Amniotic epithelial cell (primary cell): ENCODE measurements around the gene ITPRID2.

Experiments
- DNase-seq: peaks from one replicate; pipeline ENCODE4 v3.0.0-alpha.2; 2010; ENCODE audit warnings: low read depth

ITPRID2 gene

DNA sequence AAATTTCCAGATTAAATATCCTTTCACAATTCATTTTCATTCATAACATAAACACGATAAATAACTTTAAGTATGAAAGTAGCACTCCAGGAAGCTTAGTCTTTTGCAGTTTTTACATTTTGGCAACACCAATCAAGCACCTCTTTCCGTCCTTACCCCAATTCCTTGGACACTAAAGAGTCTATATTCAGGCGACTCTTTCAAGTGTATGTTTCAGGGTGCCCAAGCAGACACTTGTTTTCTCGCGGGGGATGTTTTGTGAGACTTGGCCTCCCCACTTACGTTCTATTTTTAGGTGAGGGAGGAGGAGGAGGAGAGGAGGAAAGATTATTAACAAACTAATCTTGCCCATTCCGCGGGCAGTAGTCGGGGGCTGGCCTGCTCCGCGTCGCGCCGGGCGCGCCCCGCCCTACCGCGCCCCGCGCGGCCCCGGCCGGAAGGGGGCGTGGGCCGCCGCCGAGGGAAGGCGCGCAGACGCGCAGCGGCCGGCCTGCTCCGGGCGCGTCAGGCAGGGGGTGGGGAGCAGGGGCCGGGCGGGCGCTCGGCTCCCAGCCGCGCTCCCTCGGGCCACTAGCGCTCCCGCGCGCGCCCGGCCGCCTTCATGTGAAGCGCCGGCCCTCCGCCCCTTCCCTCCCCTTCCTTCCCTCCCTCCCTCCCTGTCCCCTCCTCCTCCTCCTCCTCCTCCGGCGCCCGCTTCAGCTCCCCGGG, at the start of gene ITPRID2:
ITPRID2 (plus strand) TSS at position 473 of the 708 bp plus-strand sequence. CDS start 337 bp downstream, outside the sequence.
- peak; percentile 85 for DNase-seq

DNA sequence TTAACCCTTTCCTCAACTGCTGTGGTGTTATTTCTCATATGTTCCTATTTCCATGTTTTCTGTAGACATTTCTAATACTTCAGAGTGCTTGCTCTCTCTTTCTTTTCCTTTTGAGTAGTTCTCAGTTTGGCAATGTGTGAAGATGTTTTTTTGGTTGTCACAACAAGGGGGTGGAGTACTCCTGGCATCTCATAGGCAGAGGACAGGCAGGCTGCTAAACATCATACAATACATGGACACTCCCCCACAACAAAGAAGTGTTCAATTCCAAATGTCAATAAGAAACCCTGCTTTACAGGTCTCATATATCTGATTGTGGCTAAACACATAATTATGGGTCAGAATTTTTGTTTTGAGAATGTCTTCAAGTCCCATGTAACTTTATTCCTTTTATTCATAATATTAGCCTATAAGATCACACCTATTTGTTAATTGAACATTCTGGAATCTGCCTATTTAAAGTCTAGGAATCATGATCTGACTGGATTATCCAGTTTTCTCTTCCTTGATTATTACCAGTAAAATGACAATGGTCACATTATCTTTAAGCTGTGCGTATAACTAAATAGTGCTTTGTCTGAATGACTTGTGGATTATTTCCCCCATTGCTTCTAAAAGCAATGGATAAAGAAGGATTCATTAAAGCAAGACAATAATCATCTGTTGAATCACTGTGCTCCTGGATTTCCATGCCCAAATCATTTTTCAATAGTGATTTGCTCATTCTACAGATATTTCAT, 46.8 kb upstream of the ITPRID2 start:
- DNase-seq: no peak

DNA sequence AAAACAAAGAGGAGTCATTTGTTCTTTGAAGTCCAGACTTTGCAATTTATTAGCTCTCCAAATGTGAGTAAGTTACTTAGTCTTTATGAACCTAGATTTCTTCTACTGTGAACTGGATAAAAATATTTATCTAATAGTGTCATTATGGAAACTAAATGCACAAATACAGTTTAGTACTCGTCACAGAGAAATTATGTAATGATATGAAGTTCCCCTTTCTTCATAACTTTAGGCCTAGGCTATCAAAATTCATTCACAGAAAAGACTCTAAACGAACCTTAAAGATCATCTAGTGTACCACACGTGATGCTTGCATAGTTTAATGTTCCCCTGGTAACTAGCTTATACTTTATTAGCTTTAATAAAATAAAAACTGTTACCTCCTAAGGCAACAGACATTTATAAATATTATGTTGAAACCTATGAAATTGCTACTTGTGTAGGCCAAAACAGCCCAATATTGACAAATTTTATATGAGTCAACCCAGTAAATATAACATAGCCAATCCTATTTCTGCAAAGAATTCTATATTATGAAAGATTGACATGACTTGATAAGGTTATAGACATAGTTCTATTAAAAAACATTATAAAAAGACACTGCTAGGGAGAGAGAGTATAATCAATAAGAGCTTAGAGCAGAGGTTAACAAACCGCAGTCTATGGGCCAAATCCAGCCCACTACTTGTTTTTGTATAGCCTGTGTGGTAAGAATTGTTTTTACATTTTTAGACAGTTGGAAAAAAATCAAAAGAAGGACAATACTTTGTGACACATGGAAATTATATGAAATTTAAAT, 44.9 kb upstream of the ITPRID2 start:
- peak; percentile 4 for DNase-seq

DNA sequence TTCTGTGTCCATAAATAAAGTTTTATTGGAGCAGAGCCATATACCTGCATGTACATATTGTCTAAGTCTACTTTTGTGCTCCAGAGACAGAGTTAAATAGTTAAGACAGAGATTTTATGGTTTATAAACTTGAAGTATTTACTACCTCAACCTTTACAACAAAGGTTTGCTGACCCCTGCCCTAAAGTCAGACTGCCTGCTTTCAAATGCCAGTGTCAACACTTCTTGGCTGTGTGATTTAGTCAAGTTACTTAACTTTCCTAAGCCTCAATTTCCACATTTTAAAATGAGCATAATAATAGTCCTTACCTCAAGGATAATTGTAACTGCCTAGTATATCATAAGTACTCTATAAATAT, 44.4 kb upstream of the ITPRID2 start:
- DNase-seq: no peak

DNA sequence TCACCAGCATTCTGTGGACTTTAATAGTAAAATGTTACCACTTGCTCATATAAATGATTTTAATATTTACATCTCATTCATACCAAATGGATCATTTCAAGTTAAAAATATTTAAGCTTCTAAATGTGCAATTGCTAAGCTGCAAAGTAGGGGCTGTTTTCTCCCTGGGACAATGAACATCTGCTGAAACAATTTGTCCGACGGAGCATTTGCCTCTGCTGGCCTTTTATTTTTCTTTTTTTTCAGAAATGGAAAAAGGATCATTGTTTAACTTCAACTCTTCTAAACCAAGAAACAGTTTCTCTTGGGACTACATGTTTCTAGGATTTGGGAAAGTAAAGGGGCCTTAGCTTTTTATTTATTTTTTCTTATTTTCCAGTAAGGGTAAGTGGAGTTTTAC, 43.8 kb upstream of the ITPRID2 start:
- no peak for DNase-seq

DNA sequence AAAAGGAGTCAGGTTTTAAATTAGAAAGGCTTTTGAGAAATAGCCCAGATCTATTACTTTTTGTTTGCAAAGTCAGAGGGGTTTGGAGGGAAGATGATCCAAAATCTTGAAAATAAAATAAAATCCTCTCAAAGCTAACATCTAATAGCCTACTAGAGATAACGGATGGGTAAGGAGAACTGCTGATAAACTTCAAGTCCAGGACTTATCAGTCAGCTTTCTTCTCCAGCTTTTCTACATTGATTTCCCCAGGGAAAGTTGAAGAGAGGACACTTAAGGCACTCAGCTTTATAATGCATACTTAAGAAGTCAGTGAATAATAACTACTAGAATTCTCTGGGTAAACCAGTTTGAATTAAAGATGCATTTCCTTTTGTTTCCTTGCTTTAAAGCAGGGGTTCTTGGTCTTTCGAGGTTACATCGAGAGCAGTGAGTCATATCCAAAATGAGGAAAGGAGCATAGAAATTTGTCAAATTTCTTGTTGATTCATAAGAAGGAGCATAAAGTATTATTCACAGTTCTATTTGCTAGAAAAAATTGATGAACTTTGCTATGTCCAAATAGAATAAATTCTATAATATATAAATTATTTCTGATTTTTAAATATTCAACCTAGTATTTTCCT, 43.2 kb upstream of the ITPRID2 start:
- DNase-seq: no peak

DNA sequence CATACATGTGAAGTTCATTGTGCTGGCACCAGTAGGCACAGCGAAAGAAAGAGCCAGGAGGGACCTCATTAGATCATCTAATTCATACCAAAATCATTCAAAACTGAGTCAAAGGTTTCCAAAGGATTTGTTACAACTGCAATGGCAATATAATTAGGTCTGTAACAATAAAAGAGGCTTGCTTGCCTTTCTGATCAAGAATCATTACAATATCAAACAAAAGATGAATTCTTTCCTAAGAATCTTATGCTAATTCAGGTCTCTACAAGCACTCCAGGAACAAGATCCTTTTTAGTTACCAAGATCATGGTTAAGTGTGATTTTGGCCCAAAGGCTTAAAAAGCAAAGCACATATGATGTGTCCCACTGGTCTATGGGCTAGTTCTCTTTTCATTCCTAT, 41.9 kb upstream of the ITPRID2 start:
- no peak for DNase-seq

DNA sequence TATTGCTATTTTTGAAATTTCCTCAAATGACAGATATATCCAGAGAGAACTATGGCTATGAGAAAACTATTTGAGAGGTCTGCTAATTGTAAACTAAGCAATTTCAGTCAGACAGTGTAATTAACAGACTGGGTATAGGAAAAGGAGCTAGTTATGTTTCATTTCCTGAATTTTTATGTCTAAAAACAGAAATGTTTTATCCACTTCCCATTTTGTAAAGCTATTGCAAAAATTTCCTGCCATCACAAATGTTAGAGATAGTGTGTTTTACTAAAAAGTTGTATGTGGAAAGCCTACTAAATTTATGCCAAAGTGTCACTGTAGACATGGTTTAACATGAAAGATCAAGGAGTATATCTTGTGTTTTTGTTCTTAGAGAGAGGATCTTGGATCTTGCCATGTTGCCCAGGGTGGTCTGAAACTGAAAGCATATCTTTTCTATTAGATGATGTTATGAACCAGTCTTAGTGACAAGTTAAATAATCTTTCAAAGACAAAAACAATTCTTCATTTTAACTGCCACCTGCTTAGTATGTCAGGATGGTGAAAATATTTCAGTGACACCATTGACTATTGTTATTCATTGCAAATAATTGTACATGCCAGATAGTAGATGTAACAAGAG, 40.5 kb upstream of the ITPRID2 start:
- no peak for DNase-seq

DNA sequence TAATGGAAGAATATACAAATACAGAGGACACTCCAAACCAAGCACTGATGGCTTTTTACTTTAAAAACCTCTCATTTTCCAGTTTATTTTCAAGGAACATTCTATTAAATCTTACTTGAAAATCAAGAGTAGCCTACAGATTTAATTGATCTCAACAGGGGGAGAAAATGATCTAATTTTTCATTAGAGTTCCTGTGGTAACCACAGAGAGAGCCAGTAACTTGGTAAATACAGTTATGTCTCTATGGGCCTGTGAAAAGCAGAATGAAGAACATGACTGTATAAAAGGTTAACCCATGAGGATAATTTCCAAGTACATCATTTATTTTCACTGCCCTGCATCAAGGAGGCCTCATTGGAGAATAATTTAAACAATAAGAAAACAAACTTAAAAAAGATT, 39.8 kb upstream of the ITPRID2 start:
- DNase-seq: no peak

DNA sequence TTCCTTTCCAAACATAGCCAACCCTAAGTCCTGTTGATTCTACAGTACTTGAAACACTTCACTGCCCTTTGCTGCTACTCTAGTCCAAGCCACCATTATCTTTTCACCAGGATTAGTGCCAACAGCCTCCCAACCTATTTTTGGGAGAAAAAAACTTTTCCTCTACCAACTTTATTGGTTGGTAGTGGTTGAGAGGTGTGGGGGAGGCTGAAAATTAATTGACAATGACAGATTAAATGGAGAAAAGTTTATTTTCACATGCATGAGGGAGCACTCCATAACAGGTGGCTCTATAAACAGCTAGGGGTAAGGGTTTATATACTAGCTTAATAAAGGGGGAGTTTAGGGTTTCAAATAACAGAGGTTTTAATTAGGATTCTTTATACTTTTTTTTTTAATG, 37.8 kb upstream of the ITPRID2 start:
- DNase-seq: no peak

DNA sequence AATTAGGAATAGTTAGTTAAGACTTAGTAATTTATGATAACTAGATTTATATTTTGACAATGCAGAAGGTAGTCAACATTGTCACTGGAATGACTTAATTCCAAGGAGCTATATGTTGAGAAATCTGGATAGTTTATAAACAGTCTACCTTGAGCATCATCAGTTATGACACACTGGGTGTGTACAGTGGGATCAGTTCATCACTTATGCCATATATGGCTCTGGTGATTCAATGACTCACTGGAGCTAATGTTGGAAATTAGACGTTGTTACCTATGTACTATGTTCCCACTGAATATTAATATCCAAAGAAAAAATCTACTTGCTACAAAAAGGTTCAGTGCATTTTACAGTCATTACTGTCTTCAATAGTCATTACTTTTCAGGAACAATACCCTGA, 34.0 kb upstream of the ITPRID2 start:
- DNase-seq: peak; percentile 28

DNA sequence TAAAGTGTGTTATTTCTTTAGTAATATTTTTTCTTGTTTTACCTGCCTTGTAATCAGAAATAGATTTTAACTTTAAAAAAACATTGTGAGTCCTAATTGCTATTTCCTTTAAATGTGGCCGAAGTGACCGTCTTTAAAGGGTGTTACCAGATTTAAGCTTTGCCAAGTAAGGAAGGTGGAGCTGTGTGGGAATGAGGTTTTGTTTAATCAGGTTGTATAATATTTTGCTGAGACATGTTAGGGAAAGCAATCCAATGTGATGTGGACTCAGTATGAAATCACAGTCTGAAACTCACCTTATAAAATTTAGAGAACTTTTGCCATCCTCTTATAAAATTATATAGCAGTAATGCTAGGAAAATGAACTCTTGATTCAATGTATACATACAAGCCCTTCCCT, 32.9 kb upstream of the ITPRID2 start:
- DNase-seq: no peak

DNA sequence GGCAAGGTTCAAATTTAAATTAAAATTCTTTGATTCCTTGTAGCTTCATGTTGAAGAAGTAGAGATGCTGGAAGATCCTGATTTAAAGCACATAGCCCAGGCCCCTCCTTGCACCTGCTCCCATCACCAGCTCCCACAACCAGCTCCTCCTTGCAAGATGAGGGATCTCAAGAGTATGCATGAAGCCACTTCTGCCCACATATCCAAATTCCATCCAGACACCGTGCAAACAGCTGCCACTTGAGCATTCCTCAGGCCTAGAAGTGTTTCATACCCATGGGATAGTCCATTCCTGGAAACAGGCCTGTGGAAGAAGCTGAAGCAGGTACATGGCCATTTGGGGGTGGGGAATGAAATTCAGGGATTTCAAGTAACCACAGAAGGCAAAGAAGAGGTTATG, 32.4 kb upstream of the ITPRID2 start:
- no peak for DNase-seq

DNA sequence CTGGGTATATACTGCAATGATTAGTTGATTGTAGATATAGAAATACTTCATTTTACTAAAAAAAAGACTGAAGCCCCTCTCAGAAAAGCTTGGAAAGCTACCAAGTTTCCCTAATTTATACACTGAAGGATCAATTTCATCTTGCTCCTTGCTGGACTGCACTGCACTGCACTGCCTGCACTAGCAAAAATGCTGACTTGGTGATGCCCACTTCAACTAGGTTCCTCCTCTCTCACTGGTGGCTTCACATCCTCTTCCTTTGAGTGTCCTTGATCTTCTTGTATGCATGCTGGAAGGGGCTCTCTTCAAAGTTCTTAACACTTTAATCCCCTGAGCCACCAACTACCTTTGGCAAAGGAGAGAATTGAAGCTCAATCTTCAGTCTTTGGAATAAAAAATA, 31.7 kb upstream of the ITPRID2 start:
- DNase-seq: no peak

DNA sequence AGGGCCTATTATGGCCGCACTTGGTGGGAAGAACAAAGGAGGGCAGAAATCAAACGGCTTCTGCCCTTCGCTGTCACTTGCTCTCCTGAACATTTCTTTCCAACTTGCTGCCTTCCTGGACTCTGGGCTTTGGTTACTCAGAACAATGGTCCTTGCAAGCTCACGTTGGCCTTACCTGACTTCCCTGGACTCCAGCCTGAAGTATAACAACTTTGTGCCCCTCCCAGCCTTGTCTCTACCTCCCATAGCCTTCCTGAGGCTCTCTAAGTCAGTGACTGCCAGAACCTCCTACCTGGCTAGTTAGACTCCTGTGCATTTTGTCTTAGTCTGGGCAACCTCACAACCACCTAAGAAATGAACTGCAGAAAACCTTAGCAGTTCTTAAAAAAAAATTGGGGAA, 30.2 kb upstream of the ITPRID2 start:
- DNase-seq: no peak

DNA sequence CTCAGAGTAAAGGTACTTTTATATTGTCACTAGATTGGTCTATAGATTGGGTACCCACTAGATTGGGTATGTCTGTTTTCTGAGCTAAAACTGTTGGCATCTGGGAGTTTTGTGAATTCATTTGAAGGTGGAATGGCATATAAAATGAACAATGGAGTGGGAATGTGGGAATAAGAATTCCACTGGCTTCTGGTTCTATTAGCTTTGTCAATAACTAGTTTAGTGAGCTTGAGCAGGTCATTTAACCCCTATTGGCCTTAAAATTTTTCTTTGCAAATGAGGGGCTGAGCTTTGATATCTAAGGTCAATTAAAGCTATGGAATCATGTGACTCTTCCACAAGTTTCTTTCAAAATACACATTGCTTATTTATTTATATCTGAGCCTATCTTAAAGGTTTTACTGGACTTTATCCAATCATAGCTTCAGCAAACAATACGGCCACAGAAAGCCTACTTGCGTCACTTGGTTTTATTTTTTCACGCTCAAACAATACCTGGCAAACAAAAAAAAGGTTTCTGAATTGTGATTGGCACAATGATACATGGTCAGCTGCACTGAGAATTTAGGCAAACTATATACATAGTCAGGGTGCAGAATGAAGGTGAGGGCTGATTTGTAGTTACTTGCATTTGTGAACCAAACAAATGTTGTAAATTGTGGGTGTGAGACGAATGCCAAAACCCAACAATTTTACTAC, 28.8 kb upstream of the ITPRID2 start:
- DNase-seq: no peak

DNA sequence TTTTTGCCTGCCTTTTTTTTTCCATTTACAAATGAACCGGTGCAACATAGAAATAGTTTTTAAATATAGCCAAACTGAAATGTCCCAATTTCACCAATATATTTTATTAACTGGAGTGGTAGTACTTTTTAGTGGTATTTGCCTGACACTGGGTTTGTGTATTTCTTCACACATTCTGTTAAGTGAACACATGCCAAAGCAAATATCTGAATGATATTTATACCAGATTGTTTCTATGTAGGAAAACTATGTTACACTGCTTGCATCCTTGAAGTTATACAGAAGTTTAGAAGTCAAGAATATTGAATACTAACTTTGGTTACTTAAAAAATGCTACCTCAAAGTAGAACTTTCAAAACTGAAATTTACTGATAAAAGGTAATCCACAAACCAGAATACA, 19.4 kb upstream of the ITPRID2 start:
- no peak for DNase-seq

DNA sequence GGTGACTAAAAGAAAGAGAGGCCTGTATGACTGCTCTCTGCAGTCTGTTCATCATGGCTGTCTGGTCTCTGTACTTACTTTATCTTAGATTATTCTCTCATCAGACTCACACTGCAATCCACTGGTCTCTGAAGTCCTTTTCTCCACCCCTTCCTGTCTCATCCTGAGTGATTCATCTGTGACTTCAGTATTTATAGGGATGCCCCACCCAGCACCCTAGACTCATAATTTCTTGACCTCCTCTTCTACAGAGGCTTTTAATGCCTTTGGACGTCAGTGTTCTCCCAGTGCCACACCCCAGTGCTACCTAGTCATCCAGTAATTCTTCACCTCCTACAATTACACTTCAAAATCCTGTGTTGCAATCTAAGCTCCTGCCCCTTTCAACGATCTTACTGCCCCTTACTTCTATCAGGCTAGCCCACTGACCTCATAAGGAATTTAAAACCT, 14.9 kb upstream of the ITPRID2 start:
- DNase-seq: peak; percentile 55

DNA sequence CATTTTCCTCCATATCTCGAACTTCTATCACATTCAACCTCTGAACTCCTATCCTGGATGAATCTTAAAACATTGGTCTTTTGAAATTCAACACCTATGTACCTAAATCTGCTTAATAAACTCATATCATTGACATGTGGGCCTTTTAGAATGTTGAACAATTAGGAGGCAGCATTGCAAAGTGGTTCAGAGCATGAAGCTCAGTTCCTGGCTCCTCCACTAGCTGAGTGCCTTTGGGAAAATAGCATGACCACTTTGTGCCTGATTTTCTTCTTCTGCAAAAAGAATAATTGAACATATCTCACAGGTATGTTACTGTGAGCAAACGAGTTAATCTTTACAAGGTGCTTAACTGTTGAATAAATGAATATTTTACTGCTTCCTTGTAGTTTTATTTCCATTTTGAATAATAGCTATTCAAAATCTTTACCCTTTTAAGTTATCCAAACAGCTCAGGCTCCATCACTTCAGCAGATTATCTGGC, 14.3 kb upstream of the ITPRID2 start:
- DNase-seq: no peak

DNA sequence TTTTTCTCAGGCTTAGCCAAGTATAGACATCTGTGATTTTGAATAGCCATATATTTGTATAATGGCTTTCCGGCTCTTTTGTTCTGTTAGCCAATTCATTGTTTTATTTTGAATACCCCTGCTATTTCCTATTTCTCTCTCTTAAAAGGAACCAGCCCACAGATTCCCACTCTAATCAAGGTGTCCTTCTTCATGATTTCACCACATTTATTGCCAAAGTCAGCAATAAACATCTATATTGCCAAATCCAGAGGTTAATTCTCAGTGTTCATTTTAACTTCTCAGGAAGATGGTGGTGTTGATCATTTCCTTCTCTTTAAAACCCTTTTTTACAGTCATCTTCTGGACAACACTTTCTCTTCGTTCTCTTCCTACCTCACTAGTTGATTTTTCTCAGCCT, 13.1 kb upstream of the ITPRID2 start:
- no peak for DNase-seq

DNA sequence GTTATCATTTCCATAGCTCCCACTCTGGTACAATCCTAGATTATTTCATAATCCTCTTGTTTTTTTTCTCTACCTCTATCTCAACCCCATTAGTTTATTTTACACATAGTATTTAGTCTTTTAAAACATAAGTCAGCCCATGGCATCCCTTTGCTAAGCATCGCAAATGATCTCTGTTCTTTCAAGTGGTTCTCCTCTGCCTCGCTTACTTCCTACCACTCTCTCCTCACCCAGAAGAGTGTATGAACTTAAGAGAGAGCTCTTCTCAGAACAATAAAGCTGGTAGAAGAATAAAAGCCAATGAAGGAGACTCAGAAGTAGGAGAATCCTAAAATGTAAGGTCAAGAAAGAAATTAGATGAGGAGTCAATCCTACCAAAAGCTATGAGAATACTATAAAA, 12.2 kb upstream of the ITPRID2 start:
- DNase-seq: no peak
